ENCODE data around the gene PTRH2.

PTRH2 gene

DNA sequence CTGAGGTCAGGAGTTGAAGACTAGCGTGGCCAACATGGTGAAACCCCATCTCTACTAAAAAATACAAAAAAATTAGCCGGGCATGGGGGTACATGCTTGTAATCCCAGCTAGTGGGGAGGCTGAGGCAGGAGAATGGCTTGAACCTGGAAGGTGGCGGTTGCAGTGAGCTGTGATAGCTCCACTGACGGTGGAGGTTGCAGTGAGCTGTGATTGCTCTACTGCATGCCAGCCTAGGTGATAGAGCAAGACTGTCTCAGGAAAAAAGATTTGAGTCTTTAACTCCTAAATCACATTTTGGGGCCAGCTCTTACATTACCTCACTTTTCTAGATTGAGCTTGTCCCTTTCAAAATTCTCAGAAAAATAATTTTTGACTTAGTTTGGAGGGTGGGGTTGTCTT lies 15.4 kb upstream of the PTRH2 start:
- TF ChIP-seq, protein P1, sequence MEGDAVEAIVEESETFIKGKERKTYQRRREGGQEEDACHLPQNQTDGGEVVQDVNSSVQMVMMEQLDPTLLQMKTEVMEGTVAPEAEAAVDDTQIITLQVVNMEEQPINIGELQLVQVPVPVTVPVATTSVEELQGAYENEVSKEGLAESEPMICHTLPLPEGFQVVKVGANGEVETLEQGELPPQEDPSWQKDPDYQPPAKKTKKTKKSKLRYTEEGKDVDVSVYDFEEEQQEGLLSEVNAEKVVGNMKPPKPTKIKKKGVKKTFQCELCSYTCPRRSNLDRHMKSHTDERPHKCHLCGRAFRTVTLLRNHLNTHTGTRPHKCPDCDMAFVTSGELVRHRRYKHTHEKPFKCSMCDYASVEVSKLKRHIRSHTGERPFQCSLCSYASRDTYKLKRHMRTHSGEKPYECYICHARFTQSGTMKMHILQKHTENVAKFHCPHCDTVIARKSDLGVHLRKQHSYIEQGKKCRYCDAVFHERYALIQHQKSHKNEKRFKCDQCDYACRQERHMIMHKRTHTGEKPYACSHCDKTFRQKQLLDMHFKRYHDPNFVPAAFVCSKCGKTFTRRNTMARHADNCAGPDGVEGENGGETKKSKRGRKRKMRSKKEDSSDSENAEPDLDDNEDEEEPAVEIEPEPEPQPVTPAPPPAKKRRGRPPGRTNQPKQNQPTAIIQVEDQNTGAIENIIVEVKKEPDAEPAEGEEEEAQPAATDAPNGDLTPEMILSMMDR (IDR thresholded peaks at IDR 0.05; ENCODE audit: low read length, missing control alignments), result no peak
- DNase-seq (ENCODE audit: low read depth), result no peak
- no peak overlapping the region for H3K4me3 ChIP-seq (replicated peaks; ENCODE audit: low read depth, low read length)

DNA sequence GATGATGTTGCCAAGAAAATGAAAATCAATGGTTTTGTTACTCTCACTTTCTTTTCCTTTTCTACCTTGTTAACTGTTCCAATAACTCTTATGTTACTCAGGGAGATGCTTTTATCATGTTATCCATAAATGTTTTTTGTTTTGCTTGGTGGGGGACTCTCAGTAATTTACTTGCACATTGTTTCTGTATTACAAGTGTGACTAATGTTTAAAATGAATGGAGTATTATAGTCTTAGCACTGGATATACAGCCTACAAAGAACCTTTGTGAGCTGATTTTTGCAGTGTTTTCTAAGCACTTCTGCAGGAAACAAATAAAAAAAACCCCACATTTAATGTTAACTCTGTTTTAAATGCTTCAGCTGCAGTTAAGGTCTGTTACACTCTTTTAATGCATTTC lies 12.3 kb upstream of the PTRH2 start:
- no peak for DNase-seq (ENCODE audit: low read depth)
- H3K4me3 ChIP-seq (replicated peaks; ENCODE audit: low read depth, low read length), result no peak overlapping the region
- TF ChIP-seq, protein P1 (IDR thresholded peaks at IDR 0.05; ENCODE audit: low read length, missing control alignments), result no peak

DNA sequence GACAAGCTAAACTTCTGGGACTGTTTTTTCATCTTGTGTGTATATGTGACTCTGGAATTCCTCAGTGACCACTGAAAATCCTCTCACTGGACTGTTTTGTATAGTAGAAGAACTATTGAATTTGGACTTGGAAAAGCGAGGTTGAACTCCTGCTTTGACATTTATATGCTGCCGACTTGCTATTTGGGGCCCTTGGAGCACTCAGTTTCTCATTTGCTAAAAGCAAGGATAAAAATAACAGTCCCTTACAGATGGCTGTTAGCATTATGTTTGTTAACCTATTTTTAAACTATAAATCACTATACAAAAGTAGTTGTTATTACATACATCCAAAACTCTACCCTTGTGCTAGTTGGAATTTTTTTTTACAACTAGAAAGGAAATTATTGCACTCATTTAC lies 9.2 kb upstream of the PTRH2 start:
- no peak overlapping the region for H3K4me3 ChIP-seq (replicated peaks; ENCODE audit: low read depth, low read length)
- no peak for DNase-seq (ENCODE audit: low read depth)
- TF ChIP-seq, protein P1 (IDR thresholded peaks at IDR 0.05; ENCODE audit: low read length, missing control alignments), result no peak

DNA sequence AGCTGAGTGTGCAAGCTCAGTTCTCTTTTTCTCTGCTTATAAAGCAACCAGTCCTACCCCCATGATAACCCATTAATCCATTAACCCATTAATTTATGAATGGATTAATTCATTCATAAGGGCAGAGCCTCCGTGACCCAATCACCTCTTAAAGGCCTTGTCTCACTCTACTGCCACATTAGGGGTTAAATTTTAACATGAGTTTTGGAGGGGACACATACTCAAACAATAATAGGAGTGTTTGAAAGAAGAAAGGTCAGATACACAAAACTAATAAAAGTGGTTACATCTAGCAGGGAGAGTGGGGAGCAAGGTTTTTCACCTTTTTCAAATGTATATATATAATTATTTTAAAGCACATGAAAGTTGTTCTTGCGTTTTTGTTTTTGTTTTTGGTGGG lies 7.0 kb upstream of the PTRH2 start:
- TF ChIP-seq, protein P1 (IDR thresholded peaks at IDR 0.05; ENCODE audit: low read length, missing control alignments), result no peak

DNA sequence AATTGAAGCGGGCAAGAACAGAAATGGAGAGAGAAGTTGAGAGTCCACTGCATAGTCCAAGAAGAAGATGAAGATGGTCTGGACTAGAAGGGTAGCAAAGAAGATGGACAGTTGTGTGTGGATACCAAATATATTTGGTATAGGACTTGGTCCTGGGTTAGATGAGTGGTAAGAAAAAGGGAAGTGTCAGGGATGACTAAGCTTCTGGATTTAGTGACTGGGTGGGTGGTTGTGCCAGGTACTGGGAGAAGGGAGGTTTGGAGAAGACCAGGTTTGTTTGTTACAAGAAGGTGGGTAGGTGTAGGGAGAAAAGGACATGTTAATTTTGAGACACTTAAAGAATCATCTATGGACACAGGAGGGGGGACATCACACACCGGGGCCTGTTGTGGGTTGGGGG lies 5.6 kb upstream of the PTRH2 start:
- DNase-seq (ENCODE audit: low read depth), result no peak
- TF ChIP-seq, protein P1 (IDR thresholded peaks at IDR 0.05; ENCODE audit: low read length, missing control alignments), result no peak
- H3K4me3 ChIP-seq (replicated peaks; ENCODE audit: low read depth, low read length), result no peak overlapping the region

More for the DNA sequence above, 7.0 kb upstream of the PTRH2 start:
- no peak for DNase-seq (ENCODE audit: low read depth)
- H3K4me3 ChIP-seq (replicated peaks; ENCODE audit: low read depth, low read length), result no peak overlapping the region

DNA sequence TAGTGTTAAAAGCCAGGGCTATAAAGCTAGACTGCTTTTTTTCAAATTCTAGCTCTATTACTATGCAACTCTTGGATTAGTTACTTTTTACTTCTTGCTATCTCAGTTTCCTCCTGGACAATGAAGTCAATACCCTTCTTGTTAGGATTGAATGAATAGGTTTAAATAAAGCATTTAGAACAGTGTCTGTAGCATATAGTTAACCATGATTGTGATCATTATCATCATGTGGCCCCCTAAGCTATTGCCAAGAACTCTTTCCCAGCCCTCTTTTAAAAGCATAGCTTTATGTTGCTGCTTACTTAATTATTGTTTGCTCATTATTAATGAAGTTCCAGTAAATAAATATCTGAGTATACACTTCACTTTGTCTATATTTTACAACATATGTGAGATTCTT lies 4.7 kb upstream of the PTRH2 start:
- TF ChIP-seq, protein P1 (IDR thresholded peaks at IDR 0.05; ENCODE audit: low read length, missing control alignments), result no peak
- no peak overlapping the region for H3K4me3 ChIP-seq (replicated peaks; ENCODE audit: low read depth, low read length)
- no peak for DNase-seq (ENCODE audit: low read depth)

DNA sequence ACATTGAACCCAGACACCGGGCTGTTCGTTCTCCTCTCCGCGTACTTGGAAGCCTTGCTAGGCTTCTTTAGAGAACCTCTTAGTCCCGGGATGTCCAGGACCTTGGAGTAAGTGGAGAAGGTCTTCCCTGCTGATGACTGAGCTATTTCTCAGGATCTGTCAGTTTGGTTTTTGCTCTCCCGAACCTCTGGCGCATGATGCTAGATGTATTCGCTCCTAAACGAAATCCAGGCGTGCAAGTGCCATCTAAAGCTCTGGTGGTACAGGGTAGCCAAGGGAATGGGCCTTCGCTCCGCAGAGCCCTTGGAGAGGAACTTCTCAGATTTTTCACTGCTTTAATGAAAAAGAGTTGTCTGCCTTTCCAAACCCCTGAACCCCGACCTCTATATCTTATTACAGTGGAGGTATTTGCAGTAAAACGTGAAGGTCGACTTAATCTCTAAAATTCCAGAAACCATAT lies 771 bp upstream of the PTRH2 start:
- no peak for DNase-seq (ENCODE audit: low read depth)
- H3K4me3 ChIP-seq (replicated peaks; ENCODE audit: low read depth, low read length), result peak overlapping the region; percentile 86
- TF ChIP-seq, protein P1 (IDR thresholded peaks at IDR 0.05; ENCODE audit: low read length, missing control alignments), result no peak
